K562 (cell line): ENCODE measurements around the gene JAKMIP2. TPM values are rescaled to one million over a fixed set of nuclear protein-coding genes. Genes with fewer than 3 reads are reported as not detected.

Experiments
- ATAC-seq: fragments of 200-7000 bp; cut with Tn5 transposase; 3 replicates; pipeline ENCODE4 v1.9.1; 2020; ENCODE audit warnings: moderate library complexity
- BruUV-seq: library from RNA; stranded (reverse); fragments of 400-500 nt; replicated peaks from 2 replicates; lab custom pipeline; 2021; lab: Mats Ljungman, UMichigan
- CTCF ChIA-PET: fragments of 300-600 bp; formaldehyde crosslinking; extraction: SDS; loops from one replicate; lab custom pipeline; 2021; ENCODE audit warnings: low intra/inter-chr PET ratio; lab: Yijun Ruan, JAX
- POLR2A ChIA-PET: fragments of 300-600, 350-650 bp; sonication (Branson Sonifier 250); formaldehyde crosslinking; extraction: SDS; loops from one replicate; lab custom pipeline; 2021; ENCODE audit warnings: antibody characterized with exemption, inconsistent platforms; lab: Yijun Ruan, JAX
- DNase-seq, 4 experiments: peaks; one replicate each; pipeline versions ENCODE4 v3.0.0 to v3.0.0-alpha.2; 2011 to 2018; ENCODE audit warnings: low spot score in 3 of 4, mixed read lengths in 3 of 4; ENCODE audit errors: extremely low read depth in 1 of 4
- FAIRE-seq: peaks from 2 replicates; lab custom pipeline; 2011; peaks lifted over from hg19 to GRCh38; lab: Jason Lieb, UNC
- H2AFZ ChIP-seq: 2 replicates; pipeline ENCODE4 v1.6.0; 2011; ENCODE audit warnings: low read depth, low read length, control low read depth, inconsistent platforms
- H3K27ac ChIP-seq: fragments of 200-600 bp; 3 replicates; pipeline ENCODE4 v1.8.0; 2011; ENCODE audit warnings: low read depth, mild to moderate bottlenecking, control low read depth, inconsistent platforms, low read length, moderate library complexity, mixed read lengths; ENCODE audit errors: extremely low read depth
- H3K27me3 ChIP-seq, 2 experiments: fragments of 300-600 bp in 1 of 2; 2 replicates in 1 of 2; 3 replicates in 1 of 2; pipeline versions ENCODE4 v1.6.0 to v1.8.0; 2011; ENCODE audit warnings: inconsistent platforms in 2 of 2, low read length in 2 of 2, mild to moderate bottlenecking in 1 of 2, mixed read lengths in 1 of 2, moderate library complexity in 1 of 2; ENCODE audit not compliant: control insufficient read depth in 2 of 2, insufficient read depth in 2 of 2
- H3K36me3 ChIP-seq: fragments of 300-600 bp; 3 replicates; pipeline ENCODE4 v1.8.0; 2011; ENCODE audit warnings: mild to moderate bottlenecking, low read length, inconsistent platforms; ENCODE audit not compliant: control insufficient read depth, insufficient read depth
- H3K4me1 ChIP-seq, 2 experiments: fragments of 200-600 bp in 1 of 2; replicated peaks in 1 of 2; 2 replicates in 1 of 2; 3 replicates in 1 of 2; pipeline versions ENCODE4 v1.5.1 to v1.8.0; 2011; ENCODE audit warnings: inconsistent platforms in 2 of 2, low read length in 2 of 2, mild to moderate bottlenecking in 1 of 2, mixed read lengths in 1 of 2, moderate library complexity in 1 of 2; ENCODE audit not compliant: control insufficient read depth in 2 of 2, insufficient read depth in 2 of 2
- H3K4me2 ChIP-seq: 2 replicates; pipeline ENCODE4 v1.6.1; 2011; ENCODE audit warnings: low read length, control low read depth, inconsistent platforms, mixed read lengths; ENCODE audit not compliant: insufficient read depth
- H3K4me3 ChIP-seq: fragments of 200-600 bp; sonication (generic), shearing (Covaris generic); 2 replicates; pipeline ENCODE4 v1.5.1; 2016; ENCODE audit warnings: control low read depth, inconsistent platforms
- H3K79me2 ChIP-seq: fragments of 200-600 bp; 3 replicates; pipeline ENCODE4 v1.8.0; 2011; ENCODE audit warnings: low read length, inconsistent platforms; ENCODE audit not compliant: control insufficient read depth, insufficient read depth
- H3K9ac ChIP-seq, 2 experiments: 2 replicates each; pipeline versions ENCODE4 v1.6.0 to v1.6.1; 2011; ENCODE audit warnings: low read depth in 2 of 2, low read length in 2 of 2, control low read depth in 1 of 2, inconsistent platforms in 1 of 2, mild to moderate bottlenecking in 1 of 2, mixed read lengths in 1 of 2; ENCODE audit not compliant: insufficient read depth in 1 of 2
- H3K9me1 ChIP-seq: one replicate; pipeline ENCODE4 v1.6.0; 2011; ENCODE audit warnings: inconsistent platforms, mild to moderate bottlenecking, low read length, moderate library complexity; ENCODE audit not compliant: control insufficient read depth, insufficient read depth
- H3K9me3 ChIP-seq: replicated peaks from 2 replicates; pipeline ENCODE4 v1.5.1; 2011; ENCODE audit warnings: low read depth, low read length, inconsistent platforms; ENCODE audit not compliant: control insufficient read depth, insufficient read depth
- H4K20me1 ChIP-seq: replicated peaks from 2 replicates; pipeline ENCODE4 v1.6.1; 2011; ENCODE audit warnings: low read length, inconsistent platforms, mixed read lengths; ENCODE audit not compliant: control insufficient read depth, insufficient read depth
- CBX2 ChIP-seq: fragments of 200-600 bp; sonication (generic); IDR thresholded peaks from one replicate; pipeline ENCODE4 v1.6.1; 2012; ENCODE audit warnings: mild to moderate bottlenecking, low read length, inconsistent platforms; ENCODE audit not compliant: insufficient read depth, poor library complexity, severe bottlenecking
- FOXA1 ChIP-seq: fragments of 450-650 bp; IDR thresholded peaks from 2 replicates; pipeline ENCODE4 v1.6.1; 2016; ENCODE audit warnings: mild to moderate bottlenecking, borderline replicate concordance
- RHOXF2B ChIP-seq: fragments of 250-450 bp; sonication (Bioruptor Pico); conservative IDR thresholded peaks from 2 replicates; pipeline ENCODE4 v1.5.1; 2021
- RNF219 ChIP-seq: fragments of 250-450 bp; sonication (Bioruptor Pico); IDR thresholded peaks from 2 replicates; pipeline ENCODE4 v1.5.0; 2022; ENCODE audit warnings: mild to moderate bottlenecking
- SUPT5H ChIP-seq: fragments of 450-650 bp; IDR thresholded peaks from 2 replicates; pipeline ENCODE4 v1.6.1; 2016
- ZBED1 ChIP-seq: IDR thresholded peaks from 2 replicates; pipeline ENCODE4 v1.6.1; 2014
- ZMIZ1 ChIP-seq, 2 experiments: fragments of 150-350 bp in 1 of 2; IDR thresholded peaks; 2 replicates each; pipeline ENCODE4 v1.6.1; 2012 to 2016; ENCODE audit warnings: low read depth in 2 of 2, low read length in 2 of 2, mild to moderate bottlenecking in 1 of 2, moderate library complexity in 1 of 2
- WGBS: fragments of 100-300 bp; shearing (Covaris generic); methylation state at CpG from one replicate; pipeline ENCODE4 v1.1.6; 2016; ENCODE audit warnings: low coverage, mixed read lengths; ENCODE audit not compliant: insufficient coverage; ENCODE audit errors: missing lambda C conversion rate; 5-methylcytosine and 5-hydroxymethylcytosine counted together
- in situ Hi-C: fragments of 300-500 bp; cut with MboI; formaldehyde crosslinking; loops from 4 replicates; pipeline ENCODE4 v1.15.0; 2018; ENCODE audit warnings: inconsistent platforms, mixed read lengths
- intact Hi-C: fragments of 100-400 bp; cut with micrococcal nuclease; formaldehyde crosslinking; loops from 2 replicates; pipeline ENCODE4 v1.14.2; 2022
- polyA plus RNA-seq, 8 experiments: library from polyadenylated mRNA; depleted of rRNA in 4 of 8; stranded (reverse) in 5 of 8; unstranded in 3 of 8; fragments of >200 nt; fragmentation: Nextera tagmentation in 2 of 8; fragmentation: Illumina TruSeq in 1 of 8; extraction: Ambion mirVana in 2 of 8; extraction: Trizol in 1 of 8; gene quantifications; 2 replicates each; pipeline versions ENCODE4 v1.2.1 to v1.2.3, GENCODE V29; 2011 to 2014; ENCODE audit warnings: inconsistent platforms in 1 of 8, missing spikeins in 1 of 8
- total RNA-seq, 7 experiments: library from RNA; depleted of rRNA in 6 of 7; stranded (reverse); fragments of >200 nt in 6 of 7; fragmentation: Illumina TruSeq in 2 of 7; extraction: Trizol in 2 of 7; gene quantifications; 2 replicates each; pipeline versions ENCODE4 v1.2.1 to v1.2.3, GENCODE V29; 2011 to 2021; ENCODE audit warnings: low replicate concordance in 1 of 7
- TF ChIP-seq, protein P1 (sequence below): fragments of 450-650 bp; IDR thresholded peaks from 2 replicates; pipeline ENCODE4 v1.6.1; 2014; ENCODE audit warnings: low read depth, mild to moderate bottlenecking, moderate library complexity, borderline replicate concordance
- TF ChIP-seq, protein P2 (sequence below): fragments of 250-450 bp; sonication (Bioruptor Pico); IDR thresholded peaks from 2 replicates; pipeline ENCODE4 v1.4.0; 2020; ENCODE audit warnings: borderline replicate concordance

JAKMIP2 gene
- total and polyA plus RNA-seq, 9 of the 15 experiments (the other 6 are each of a cell fraction or from before 2014, with no cell fraction given) = not detected

DNA sequence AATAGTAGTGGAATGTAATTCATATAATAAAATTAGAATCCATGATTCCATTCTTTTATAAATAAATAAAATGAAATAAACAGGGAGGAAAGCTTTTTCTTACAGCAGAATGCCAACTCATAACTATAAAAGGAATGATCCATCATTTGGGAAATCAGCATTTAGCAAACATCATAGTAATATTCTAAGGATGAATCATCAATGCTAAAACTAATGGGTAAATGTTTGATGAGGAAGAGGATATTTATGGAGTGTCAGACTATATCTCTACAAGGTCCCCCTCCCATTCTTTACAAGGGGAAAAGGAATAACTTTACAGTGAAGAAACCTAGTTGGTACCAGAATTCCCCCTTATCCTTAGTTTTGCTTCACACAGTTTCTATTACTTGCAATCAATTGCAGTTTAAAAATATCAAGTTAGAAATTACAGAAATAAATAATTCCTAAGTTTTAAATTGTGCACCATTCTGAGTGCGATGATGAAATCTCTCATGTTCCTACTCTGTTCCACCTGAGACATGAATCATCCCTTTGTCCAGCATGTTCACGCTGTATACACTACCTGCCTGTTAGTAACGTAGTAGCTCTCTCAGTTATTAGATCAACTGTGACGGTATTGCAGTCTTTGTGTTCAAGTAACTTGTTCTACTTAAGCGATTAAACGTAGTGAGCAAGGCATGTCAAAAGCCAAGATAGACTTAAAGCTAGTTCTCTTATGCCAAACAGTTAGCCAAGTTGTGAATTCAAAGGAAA is 14.2 kb upstream of the JAKMIP2 start (continued):
- no peak for TF ChIP-seq ZMIZ1 (IDR thresholded peaks at IDR 0.05; ENCODE audit: low read depth in 2 of 2, low read length in 2 of 2)

- intact Hi-C loops = no loop called here
Observed at GRCh38 chr5:147791181-147791580, 8.7 kb upstream of the JAKMIP2 start.

More at GRCh38 chr5:147791181-147791580, 8.7 kb upstream of the JAKMIP2 start:
- Histone ChIP-seq H3K4me2 (no peak overlapping the region), H3K9ac (no peak overlapping the region), H3K27ac (no peak overlapping the region), H3K9me3 (peaks cover 2% of the 10 kb centered on the region; the same call in 1 of the 2 replicates), H3K27me3 (no peaks in the 10 kb centered on the region), H3K4me3 (no peak overlapping the region), H3K36me3 (no peaks in the 10 kb centered on the region), H3K9me1 (no peaks in the 10 kb centered on the region), H2AFZ (no peak overlapping the region)
- POLR2A ChIA-PET = no interaction called here
- in situ Hi-C loops = no loop called here
- no TSS peak for BruUV-seq
- CTCF ChIA-PET = no interaction called here
- FAIRE-seq (no peak), ATAC-seq (no peak)
- TF ChIP-seq RHOXF2B (CRISPR knock-in tag) = no peak
- no peak for TF ChIP-seq FOXA1
- TF ChIP-seq RNF219 = no peak
- no peak for TF ChIP-seq SUPT5H
- TF ChIP-seq, protein P1, sequence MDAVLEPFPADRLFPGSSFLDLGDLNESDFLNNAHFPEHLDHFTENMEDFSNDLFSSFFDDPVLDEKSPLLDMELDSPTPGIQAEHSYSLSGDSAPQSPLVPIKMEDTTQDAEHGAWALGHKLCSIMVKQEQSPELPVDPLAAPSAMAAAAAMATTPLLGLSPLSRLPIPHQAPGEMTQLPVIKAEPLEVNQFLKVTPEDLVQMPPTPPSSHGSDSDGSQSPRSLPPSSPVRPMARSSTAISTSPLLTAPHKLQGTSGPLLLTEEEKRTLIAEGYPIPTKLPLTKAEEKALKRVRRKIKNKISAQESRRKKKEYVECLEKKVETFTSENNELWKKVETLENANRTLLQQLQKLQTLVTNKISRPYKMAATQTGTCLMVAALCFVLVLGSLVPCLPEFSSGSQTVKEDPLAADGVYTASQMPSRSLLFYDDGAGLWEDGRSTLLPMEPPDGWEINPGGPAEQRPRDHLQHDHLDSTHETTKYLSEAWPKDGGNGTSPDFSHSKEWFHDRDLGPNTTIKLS = no peak
- TF ChIP-seq, protein P2, sequence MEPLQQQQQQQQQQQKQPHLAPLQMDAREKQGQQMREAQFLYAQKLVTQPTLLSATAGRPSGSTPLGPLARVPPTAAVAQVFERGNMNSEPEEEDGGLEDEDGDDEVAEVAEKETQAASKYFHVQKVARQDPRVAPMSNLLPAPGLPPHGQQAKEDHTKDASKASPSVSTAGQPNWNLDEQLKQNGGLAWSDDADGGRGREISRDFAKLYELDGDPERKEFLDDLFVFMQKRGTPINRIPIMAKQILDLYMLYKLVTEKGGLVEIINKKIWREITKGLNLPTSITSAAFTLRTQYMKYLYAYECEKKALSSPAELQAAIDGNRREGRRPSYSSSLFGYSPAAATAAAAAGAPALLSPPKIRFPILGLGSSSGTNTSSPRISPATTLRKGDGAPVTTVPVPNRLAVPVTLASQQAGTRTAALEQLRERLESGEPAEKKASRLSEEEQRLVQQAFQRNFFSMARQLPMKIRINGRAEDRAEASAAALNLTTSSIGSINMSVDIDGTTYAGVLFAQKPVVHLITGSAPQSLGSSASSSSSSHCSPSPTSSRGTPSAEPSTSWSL (CRISPR knock-in tag) = no peak
- TF ChIP-seq ZBED1 = no peak
- TF ChIP-seq CBX2 = no peak
- TF ChIP-seq, all 486 proteins: peak for 0
- 1% methylated on average over 6 of the region's 6 CpGs for WGBS
- Histone ChIP-seq H3K79me2 (no peaks in the 10 kb centered on the region), H3K4me1 (no peaks in the 10 kb centered on the region), H4K20me1 (no peaks in the 10 kb centered on the region)
- no peak for DNase-seq
